ENCODE data around the gene OSTM1. TPM values are rescaled to one million over a fixed set of nuclear protein-coding genes. Genes with fewer than 3 reads are reported as not detected.

OSTM1 gene
- total and polyA plus RNA-seq, 10 of the 15 experiments (the other 5 are each of a cell fraction or from before 2014, with no cell fraction given) = 3.0 to 17.1 (median 5.8) TPM

GRCh38 chr6:108100003-108100402 is 25.5 kb upstream of the OSTM1 start:
- Histone ChIP-seq H3K79me2 (ENCODE audit: control insufficient read depth, insufficient read depth, low read length) (no peaks in the 10 kb centered on the region), H4K20me1 (ENCODE audit: control insufficient read depth, insufficient read depth) (no peaks in the 10 kb centered on the region), H3K4me1 (ENCODE audit: control insufficient read depth, insufficient read depth, low read length) (no peaks in the 10 kb centered on the region), H3K36me3 (ENCODE audit: control insufficient read depth in 2 of 2, insufficient read depth in 2 of 2, low read length in 1 of 2) (no peaks in the 10 kb centered on the region), H3K9ac (ENCODE audit: control insufficient read depth, insufficient read depth, low read length) (no peak overlapping the region), H3K27me3 (replicated peaks in 1 of 2; ENCODE audit: control insufficient read depth in 2 of 2, insufficient read depth in 2 of 2, low read length in 1 of 2) (no peaks in the 10 kb centered on the region), H3K4me3 (no peak overlapping the region), H2AFZ (ENCODE audit: control insufficient read depth, low read depth, low read length) (no peak overlapping the region), H3K4me2 (ENCODE audit: control insufficient read depth, insufficient read depth) (no peak overlapping the region), H3K27ac (ENCODE audit: control insufficient read depth, insufficient read depth) (no peak overlapping the region), H3K9me3 (replicated peaks; ENCODE audit: control insufficient read depth, insufficient read depth, low read length) (no peaks in the 10 kb centered on the region)
- DNase-seq (ENCODE audit: low read depth, low spot score) = no peak
- no peak for FAIRE-seq
- ChIA-PET SMC1A (ENCODE audit: uncharacterized antibody, unreplicated experiment) (no interaction called here), CTCF (no interaction called here), RAD21 (ENCODE audit: unreplicated experiment) (no interaction called here), POLR2A (no interaction called here)
- intact Hi-C loops (cut with micrococcal nuclease; ENCODE audit: unreplicated experiment) (no loop called here), in situ Hi-C loops (cut with MboI) (no loop called here)
- TF ChIP-seq ZBED1 (IDR thresholded peaks at IDR 0.05; ENCODE audit: borderline replicate concordance) (no peak), NR2C1 (IDR thresholded peaks at IDR 0.05) (no peak), EP300 (IDR thresholded peaks at IDR 0.05; ENCODE audit: borderline replicate concordance in 1 of 2, control insufficient read depth in 1 of 2, low read depth in 2 of 2, low read length in 2 of 2) (no peak), ELK1 (IDR thresholded peaks at IDR 0.05; ENCODE audit: low read depth, low read length) (no peak), IRF5 (IDR thresholded peaks at IDR 0.05; ENCODE audit: borderline replicate concordance) (no peak), POLR2AphosphoS2 (IDR thresholded peaks at IDR 0.05; ENCODE audit: low read depth, low read length) (no peak), NBN (IDR thresholded peaks at IDR 0.05) (no peak), BCL11A (IDR thresholded peaks at IDR 0.05; ENCODE audit: low read depth, low read length) (no peak), RAD51 (IDR thresholded peaks at IDR 0.05) (no peak), RBBP5 (conservative IDR thresholded peaks at IDR 0.05) (no peak), RELA (IDR thresholded peaks at IDR 0.05; ENCODE audit: borderline replicate concordance, partially characterized antibody) (no peak), SMAD1 (IDR thresholded peaks at IDR 0.05; ENCODE audit: low read depth, partially characterized antibody) (no peak), POU2F2 (IDR thresholded peaks at IDR 0.05; ENCODE audit: borderline replicate concordance, low read depth, low read length) (no peak), POLR2AphosphoS5 (IDR thresholded peaks at IDR 0.05; ENCODE audit: low read length) (no peak), ZNF207 (IDR thresholded peaks at IDR 0.05; ENCODE audit: borderline replicate concordance) (no peak), TCF3 (IDR thresholded peaks at IDR 0.05; ENCODE audit: borderline replicate concordance, insufficient read depth, low read depth, low read length) (no peak), ZNF687 (IDR thresholded peaks at IDR 0.05) (no peak), CEBPB (IDR thresholded peaks at IDR 0.05; ENCODE audit: borderline replicate concordance in 1 of 2, low read depth in 2 of 2, low read length in 2 of 2) (no peak), SREBF1 (IDR thresholded peaks at IDR 0.05; ENCODE audit: low read length) (no peak)
- WGBS (ENCODE audit: insufficient coverage, insufficient replicate concordance, low lambda C conversion rate, missing lambda C conversion rate) = 53% methylated on average over 2 of the region's 2 CpGs
- ATAC-seq = no peak
- BruUV-seq (replicated peaks) = no TSS peak
